Lung (tissue), 12 donors: Measurements from ENCODE around the gene SAV1. TPM values are rescaled to one million over a fixed set of nuclear protein-coding genes. Genes with fewer than 3 reads are reported as not detected.

ENCODE experiments used
- ATAC-seq: fragments of 200-7000 bp; cut with Tn5 transposase; one replicate; pipeline ENCODE4 v1.9.1; 2020; ENCODE audit warnings: moderate number of reproducible peaks; ENCODE audit not compliant: insufficient read depth, low FRiP score
- DNase-seq, 3 donors: peaks; one replicate each; pipeline ENCODE4 v3.0.0-alpha.2; 2013 to 2017
- H3K27ac ChIP-seq, 2 donors: one replicate each; pipeline ENCODE4 v1.5.1; 2013; ENCODE audit warnings: mild to moderate bottlenecking in 2 of 2, moderate library complexity in 2 of 2, control low read depth in 1 of 2, inconsistent platforms in 1 of 2, low read depth in 1 of 2, low read length in 1 of 2
- H3K27me3 ChIP-seq, 3 donors: one replicate each; pipeline ENCODE4 v1.5.1; 2013; ENCODE audit warnings: low read length in 2 of 3; ENCODE audit not compliant: control insufficient read depth in 3 of 3, insufficient read depth in 3 of 3
- H3K36me3 ChIP-seq, 4 donors: one replicate each; pipeline ENCODE4 v1.5.1; 2013; ENCODE audit warnings: low read length in 4 of 4, mild to moderate bottlenecking in 1 of 4, moderate library complexity in 1 of 4; ENCODE audit not compliant: control insufficient read depth in 4 of 4, insufficient read depth in 4 of 4
- H3K4me1 ChIP-seq, 5 donors: one replicate each; pipeline ENCODE4 v1.5.1; 2013; ENCODE audit warnings: low read length in 5 of 5, mild to moderate bottlenecking in 2 of 5, moderate library complexity in 1 of 5; ENCODE audit not compliant: control insufficient read depth in 5 of 5, insufficient read depth in 5 of 5
- H3K4me3 ChIP-seq: one replicate; pipeline ENCODE4 v1.5.1; 2013; ENCODE audit warnings: mild to moderate bottlenecking, control low read depth, moderate library complexity
- H3K9ac ChIP-seq, 2 donors: one replicate each; pipeline ENCODE4 v1.5.1; 2013; ENCODE audit warnings: low read length in 2 of 2, control low read depth in 1 of 2; ENCODE audit not compliant: insufficient read depth in 1 of 2
- H3K9me3 ChIP-seq, 4 donors: one replicate each; pipeline ENCODE4 v1.5.1; 2013; ENCODE audit warnings: low read length in 3 of 4, mild to moderate bottlenecking in 1 of 4, moderate library complexity in 1 of 4; ENCODE audit not compliant: control insufficient read depth in 4 of 4, insufficient read depth in 3 of 4
- WGBS, 2 donors: extraction: QIAGEN DNeasy Blood & Tissue Kit; methylation state at CpG; one replicate each; pipeline ENCODE4 v1.1.7; 2013; 5-methylcytosine and 5-hydroxymethylcytosine counted together
- polyA plus RNA-seq, 2 donors: library from polyadenylated mRNA; stranded (reverse); fragments of 200-250 nt; gene quantifications; one replicate each; pipeline ENCODE4 v1.2.1, GENCODE V29; 2013
- total RNA-seq, 2 donors: library from RNA; depleted of rRNA in 1 of 2; stranded (reverse); fragments of >200 nt in 1 of 2; gene quantifications; one replicate each; pipeline ENCODE4 v1.2.1, GENCODE V29; 2014 to 2021
- TF ChIP-seq, protein P1 (sequence below): IDR thresholded peaks from 2 replicates; pipeline ENCODE4 v1.5.1; 2012; ENCODE audit warnings: mild to moderate bottlenecking; ENCODE audit errors: control extremely low read depth, extremely low read depth
- donor health status: control.
- donor health status: control.
- donor health status: Bipolar disorder and iron deficiency.
- donor health status: healthy.
- donor health status: DM: yes; HTN: yes; CAD: no.

SAV1 gene
- total and polyA plus RNA-seq, 4 donors = 17.9 to 76.1 (median 29.3) TPM

DNA sequence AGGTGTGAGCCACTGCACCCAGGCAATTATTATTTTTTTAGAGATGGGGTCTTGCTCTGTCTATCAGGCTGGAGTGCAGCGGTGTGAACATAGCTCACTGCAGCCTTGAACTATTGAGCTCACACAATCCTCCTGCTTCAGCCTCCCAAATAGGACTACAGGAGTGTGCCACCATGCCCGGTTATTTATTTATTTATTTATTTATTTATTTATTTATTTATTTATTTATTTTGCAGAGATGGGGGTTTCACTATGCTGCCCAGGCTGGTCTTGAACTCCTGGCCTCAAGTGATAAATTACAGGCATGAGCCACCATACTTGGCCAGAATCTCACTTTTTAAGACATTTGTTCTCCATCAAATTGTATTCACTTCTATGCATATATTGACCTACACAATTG, 51.8 kb downstream of the SAV1 start:
- TF ChIP-seq, protein P1, sequence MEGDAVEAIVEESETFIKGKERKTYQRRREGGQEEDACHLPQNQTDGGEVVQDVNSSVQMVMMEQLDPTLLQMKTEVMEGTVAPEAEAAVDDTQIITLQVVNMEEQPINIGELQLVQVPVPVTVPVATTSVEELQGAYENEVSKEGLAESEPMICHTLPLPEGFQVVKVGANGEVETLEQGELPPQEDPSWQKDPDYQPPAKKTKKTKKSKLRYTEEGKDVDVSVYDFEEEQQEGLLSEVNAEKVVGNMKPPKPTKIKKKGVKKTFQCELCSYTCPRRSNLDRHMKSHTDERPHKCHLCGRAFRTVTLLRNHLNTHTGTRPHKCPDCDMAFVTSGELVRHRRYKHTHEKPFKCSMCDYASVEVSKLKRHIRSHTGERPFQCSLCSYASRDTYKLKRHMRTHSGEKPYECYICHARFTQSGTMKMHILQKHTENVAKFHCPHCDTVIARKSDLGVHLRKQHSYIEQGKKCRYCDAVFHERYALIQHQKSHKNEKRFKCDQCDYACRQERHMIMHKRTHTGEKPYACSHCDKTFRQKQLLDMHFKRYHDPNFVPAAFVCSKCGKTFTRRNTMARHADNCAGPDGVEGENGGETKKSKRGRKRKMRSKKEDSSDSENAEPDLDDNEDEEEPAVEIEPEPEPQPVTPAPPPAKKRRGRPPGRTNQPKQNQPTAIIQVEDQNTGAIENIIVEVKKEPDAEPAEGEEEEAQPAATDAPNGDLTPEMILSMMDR = no peak
- H3K4me3 ChIP-seq = no peak overlapping the region
- no peaks in the 10 kb centered on the region for H3K4me1 ChIP-seq
- H3K9ac ChIP-seq = no peak overlapping the region
- no peaks in the 10 kb centered on the region for H3K9me3 ChIP-seq
- DNase-seq (no peak), ATAC-seq (no peak)
- 94 to 95% methylated on average over 2 of the region's 2 CpGs for WGBS, 2 donors
- H3K36me3 ChIP-seq = peaks cover 0 to 3% (median 0%) of the 10 kb centered on the region in 4 donors
- no peaks in the 10 kb centered on the region for H3K27me3 ChIP-seq
- H3K27ac ChIP-seq = no peak overlapping the region

DNA sequence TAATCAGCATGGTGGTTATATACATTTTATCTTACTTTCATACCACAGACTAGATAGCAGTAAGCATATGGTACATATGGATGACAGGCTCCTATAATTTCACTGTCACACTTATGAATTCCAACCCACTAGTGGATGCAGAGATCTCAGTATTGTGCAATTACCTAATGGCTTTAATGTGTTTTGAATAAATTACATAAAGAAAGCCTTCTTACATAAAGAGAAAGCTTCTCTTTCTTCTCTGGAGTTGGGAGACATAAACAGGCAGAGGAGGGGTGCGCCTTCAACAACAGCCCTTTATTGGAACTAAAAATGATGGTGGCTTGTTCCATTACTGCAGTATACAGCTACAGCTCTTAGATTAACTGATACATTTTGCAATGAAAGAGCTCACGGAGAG, 52.6 kb downstream of the SAV1 start:
- DNase-seq = peak in 2 of 3 donors; percentile 20 to 37
- WGBS, 2 donors = 96 to 98% methylated on average over 2 of the region's 2 CpGs
- Histone ChIP-seq H3K27me3 (no peaks in the 10 kb centered on the region), H3K4me1 (no peaks in the 10 kb centered on the region), H3K9me3 (no peaks in the 10 kb centered on the region), H3K27ac (no peak overlapping the region), H3K4me3 (no peak overlapping the region), H3K9ac (no peak overlapping the region), H3K36me3 (peaks cover 0 to 3% (median 0%) of the 10 kb centered on the region in 4 donors)
- TF ChIP-seq, protein P1 = no peak
- no peak for ATAC-seq

DNA sequence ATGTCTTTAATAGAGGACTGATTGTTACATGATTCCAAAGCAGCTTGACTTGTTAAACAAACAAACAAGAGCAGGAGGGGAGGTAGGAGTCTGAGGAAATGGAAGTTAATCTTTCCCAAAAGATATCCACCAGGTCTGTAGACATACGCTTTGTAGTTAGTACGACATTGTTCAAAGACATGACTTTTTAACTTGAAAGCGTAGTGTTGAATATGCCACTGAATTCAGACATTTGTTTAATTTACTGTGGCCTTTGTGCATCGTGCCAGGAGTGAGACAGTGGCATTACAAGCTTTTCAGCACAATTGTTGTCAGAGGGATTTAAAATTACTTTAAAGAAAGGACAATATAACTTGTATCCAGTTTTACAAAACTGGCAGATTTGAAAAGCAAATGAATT, 53.0 kb downstream of the SAV1 start:
- DNase-seq = peak in 1 of 3 donors; percentile 2
- no peak overlapping the region for H3K27ac ChIP-seq
- H3K9ac ChIP-seq = no peak overlapping the region
- no peak for ATAC-seq
- H3K4me3 ChIP-seq = no peak overlapping the region
- H3K27me3 ChIP-seq = no peaks in the 10 kb centered on the region
- H3K36me3 ChIP-seq = peaks cover 0 to 3% (median 0%) of the 10 kb centered on the region in 4 donors
- TF ChIP-seq, protein P1 = no peak
- H3K4me1 ChIP-seq = no peaks in the 10 kb centered on the region
- WGBS, 2 donors = 68 to 74% methylated on average over 4 of the region's 4 CpGs
- no peaks in the 10 kb centered on the region for H3K9me3 ChIP-seq

DNA sequence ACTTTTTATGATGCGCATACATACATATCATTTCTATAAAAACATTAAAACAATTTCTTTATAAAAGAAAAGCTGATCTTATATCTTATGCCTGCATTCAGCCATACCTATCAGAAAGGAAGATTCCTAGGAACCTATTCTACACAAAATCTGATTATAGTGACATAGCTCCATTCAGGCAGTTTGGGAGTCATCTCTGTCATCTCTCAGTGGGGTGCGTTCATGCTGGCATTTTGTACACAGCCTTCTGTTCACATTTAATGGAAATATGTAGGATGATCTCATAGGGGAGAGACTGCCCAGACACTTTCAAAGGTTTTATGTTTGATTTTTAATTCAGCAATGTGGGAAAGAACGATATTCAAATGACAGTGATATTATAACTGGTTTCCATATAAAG, 55.3 kb downstream of the SAV1 start:
- Histone ChIP-seq H3K9me3 (no peaks in the 10 kb centered on the region), H3K9ac (no peak overlapping the region), H3K4me3 (no peak overlapping the region), H3K27me3 (no peaks in the 10 kb centered on the region), H3K4me1 (no peaks in the 10 kb centered on the region), H3K27ac (no peak overlapping the region), H3K36me3 (peaks cover 0 to 3% (median under 1%) of the 10 kb centered on the region in 4 donors)
- no peak for DNase-seq
- TF ChIP-seq, protein P1 = no peak
- ATAC-seq = no peak
- 97 to 99% methylated on average over 3 of the region's 3 CpGs for WGBS, 2 donors
